NCI-H69 (cell line): ENCODE results near the gene SLC7A14.

Experiments
- DNase-seq: peaks from one replicate; lab custom pipeline; 2025; lab: John Stamatoyannopoulos, UW

SLC7A14 gene

DNA sequence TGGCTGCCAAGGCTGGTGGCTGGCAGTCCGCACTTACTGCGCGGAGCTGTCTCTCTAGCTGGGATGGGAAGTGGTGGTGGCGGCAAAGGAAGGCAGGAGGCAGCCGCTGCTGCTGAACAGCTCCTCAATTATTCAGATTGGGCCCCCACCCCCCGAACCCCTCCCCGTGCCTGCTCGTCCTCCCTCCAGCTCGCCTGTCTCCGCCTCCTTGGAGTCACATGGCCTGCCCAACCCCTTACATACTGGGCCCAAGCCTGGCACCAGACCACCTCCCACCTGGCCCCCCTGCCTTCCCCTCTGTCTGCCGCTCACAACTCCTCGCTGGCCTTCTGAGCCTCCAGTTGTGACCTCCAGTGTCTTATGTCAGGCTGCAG, at the start of gene SLC7A14:
Gene SLC7A14 (minus strand): TSS at position 139 of the 374 bp plus-strand sequence. CDS start 59,139 bp downstream, outside the sequence.
- peak; percentile 59 for DNase-seq

DNA sequence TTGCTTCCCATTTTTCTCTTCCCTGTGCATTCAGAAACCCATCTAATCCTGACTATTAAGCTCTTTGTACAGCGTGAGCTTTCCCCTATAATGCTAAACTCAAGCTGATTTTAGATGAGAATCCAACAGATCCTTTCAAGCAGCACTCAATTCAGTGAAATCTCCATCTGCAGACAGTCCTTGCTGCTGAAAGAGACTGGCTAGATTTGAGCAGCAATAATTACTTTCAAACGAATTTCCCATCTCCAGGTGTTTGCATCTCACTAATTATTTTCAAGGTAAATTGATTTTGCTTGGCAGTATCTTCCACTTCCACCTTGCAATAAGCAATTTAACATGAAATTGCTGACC, 49.5 kb upstream of the SLC7A14 start:
- peak; percentile 67 for DNase-seq

DNA sequence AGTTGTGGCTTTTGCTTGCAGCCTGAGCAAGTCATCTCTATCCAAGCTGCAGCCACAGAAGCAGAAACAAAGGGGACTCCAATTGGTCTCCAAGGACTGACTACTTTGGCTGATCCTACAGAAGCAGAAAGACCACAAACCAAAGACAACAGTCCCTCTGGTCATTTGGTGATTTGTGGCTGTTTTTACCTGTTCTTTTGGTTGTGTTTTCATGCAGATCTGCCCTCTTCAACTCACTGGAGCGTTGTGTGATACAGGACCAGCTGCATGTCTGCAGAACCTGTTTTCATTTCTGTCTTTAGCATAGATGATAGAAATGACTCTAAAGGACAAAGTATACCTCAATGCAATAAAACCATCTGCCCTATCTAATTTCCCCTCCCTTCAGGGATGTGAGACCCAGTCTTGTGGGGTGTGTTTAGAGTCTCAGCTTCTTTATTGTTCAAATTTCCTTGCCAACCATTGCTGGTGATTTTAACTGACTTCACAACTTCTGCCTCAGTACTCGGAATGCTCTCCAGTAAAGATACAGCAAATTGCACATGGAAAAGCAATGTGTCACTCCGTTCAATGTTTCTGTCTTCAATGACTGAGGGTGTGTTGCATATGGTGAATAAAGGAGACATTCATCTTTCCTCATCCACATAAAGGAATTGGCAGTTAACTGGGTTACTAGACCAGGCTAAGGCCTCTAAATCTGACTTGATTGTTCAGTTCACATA, 48.9 kb upstream of the SLC7A14 start:
- DNase-seq: peak; percentile 42

DNA sequence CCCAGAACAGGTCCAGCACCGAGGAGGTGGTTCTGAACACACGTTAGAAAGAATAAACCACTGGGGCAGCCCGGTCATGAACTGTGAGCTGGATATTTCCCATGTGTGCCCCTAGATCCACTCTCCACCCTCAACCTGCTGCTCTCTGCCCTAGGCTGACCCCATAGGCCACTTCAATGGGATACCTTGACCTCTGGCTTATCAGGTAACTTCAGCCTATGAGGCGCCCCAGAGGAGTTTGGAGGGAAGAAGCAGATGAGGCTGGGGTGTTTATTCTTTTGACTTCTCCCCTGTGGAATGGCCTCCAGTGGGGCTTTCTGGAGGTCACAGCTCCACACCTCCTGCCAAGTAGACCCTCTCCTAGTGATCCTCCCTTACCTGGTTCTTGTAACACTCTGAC, 47.7 kb upstream of the SLC7A14 start:
- no peak for DNase-seq

DNA sequence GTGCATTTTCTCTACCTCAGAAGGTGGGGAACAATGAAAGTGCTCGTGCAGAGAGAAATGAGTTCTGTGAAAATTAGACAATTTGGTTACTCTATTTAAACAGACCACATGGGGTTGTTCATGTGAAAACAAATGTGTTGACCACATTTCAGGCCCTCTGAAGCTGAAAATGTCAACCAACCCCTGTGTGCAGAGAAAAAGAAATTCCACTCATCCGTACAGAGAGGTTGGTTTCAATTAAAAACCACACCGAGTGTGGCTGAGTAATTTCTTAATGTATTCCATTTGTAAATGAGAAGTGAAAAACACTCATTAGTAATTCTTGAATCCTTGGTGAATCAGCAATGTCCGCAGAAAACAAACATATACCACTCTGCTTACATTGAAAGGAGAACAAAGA, 46.9 kb upstream of the SLC7A14 start:
- DNase-seq: peak; percentile 96

DNA sequence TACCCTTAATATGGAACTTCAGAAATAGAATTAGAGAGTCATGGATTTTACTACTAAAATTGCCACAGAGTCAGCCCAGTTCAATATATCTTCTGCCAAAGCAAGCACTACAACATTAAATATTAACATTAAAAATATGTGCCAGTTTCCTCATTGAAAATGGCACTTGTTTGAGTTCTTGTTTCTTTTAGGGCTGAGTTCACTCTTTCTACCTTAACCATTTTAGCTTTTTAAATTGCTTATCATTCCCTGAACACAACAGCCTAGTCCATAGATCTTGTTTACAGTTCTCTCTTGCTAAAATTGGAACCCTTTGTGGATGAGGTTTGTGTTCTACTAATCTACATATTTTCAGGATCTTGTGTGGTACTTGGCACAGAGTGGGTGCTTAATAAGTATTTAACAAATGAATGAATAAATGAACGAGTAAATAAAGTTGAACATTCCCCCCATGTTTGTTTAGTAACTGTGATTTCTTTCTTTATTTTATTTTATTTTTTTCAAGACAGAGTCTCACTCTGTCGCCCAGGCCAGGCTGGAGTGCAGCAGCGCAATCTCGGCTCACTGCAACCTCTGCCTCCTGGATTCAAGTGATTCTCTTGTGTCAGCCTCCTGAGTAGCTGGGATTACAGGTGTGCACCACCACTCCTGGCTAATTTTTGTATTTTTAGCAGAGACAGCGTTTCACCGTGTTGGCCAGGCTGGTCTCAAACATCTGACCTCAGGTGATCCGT, 46.0 kb upstream of the SLC7A14 start:
- no peak for DNase-seq

DNA sequence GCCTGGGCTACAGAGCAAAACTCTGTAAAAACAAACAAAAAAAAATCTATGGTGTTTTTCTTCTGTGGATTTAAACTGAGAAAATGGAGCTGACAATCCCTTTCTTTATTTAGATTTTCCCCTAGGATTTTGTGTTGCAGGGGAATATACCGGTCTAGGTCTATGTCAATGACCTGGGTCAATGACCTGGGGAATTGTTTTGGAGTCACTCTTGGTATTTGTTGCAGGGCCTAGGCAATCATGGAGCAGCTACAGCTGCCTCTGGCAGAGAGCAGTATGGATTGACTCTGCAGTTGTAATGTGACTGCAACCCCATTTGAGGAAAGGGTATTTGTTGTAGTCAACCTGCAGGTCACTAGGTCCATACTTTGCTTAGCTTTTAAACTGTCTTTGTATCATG, 37.6 kb upstream of the SLC7A14 start:
- DNase-seq: peak; percentile 15

DNA sequence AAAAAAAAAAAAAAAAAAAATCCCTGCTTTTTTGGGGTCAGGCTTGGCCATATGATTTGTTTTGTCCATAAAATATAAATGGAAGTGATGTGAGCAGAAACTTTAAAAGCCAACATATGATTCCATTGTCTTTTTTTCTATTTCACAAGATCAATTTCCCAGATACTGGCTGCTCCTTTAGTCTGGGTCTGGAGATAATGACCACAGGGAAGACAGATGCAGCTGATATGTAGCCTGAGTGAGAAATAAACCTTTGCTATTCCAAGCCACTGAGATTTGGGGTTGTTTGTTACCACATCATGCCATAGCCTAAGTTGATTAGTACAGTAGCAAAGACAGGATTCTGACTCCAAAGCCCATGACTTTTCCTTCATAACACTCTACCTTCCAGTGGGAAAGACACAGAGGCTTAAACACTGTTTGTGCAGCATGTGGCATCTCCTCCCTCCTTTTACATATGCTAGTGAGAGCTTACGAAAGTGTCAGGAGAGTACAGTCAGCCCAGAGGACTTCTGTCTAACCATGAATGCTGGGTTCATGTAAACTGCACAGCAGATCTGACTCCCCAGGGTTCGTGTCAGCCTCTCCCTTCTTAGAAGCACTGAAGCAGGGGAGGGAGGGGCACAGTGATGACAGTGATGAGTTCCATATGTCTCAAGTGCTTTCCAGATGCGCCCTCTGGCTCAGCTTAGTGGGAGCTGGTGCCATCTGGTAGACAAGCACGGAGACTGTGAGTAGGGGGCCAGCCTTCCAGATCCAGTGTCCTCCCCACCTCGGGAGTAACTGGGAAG, 36.7 kb upstream of the SLC7A14 start:
- DNase-seq: peak; percentile 98

DNA sequence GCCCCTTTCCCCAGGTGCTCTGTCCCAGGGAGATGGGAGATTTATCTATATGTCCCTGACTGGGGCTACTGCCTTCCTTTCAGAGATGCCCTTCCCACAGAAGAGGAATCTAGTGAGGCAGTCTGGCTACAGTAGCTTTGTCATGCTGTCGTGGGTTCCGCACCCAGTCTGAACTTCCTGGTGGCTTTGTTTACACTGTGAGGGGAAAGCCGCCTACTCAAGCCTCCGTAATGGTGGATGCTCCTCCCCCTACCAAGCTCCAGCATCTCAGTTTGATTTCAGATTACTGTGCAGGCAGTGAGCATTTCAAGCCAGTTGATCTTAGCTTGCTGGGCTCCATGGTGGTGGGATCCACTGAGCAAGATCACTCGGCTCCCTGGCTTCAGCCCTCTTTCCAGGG, 35.4 kb upstream of the SLC7A14 start:
- peak; percentile 37 for DNase-seq

DNA sequence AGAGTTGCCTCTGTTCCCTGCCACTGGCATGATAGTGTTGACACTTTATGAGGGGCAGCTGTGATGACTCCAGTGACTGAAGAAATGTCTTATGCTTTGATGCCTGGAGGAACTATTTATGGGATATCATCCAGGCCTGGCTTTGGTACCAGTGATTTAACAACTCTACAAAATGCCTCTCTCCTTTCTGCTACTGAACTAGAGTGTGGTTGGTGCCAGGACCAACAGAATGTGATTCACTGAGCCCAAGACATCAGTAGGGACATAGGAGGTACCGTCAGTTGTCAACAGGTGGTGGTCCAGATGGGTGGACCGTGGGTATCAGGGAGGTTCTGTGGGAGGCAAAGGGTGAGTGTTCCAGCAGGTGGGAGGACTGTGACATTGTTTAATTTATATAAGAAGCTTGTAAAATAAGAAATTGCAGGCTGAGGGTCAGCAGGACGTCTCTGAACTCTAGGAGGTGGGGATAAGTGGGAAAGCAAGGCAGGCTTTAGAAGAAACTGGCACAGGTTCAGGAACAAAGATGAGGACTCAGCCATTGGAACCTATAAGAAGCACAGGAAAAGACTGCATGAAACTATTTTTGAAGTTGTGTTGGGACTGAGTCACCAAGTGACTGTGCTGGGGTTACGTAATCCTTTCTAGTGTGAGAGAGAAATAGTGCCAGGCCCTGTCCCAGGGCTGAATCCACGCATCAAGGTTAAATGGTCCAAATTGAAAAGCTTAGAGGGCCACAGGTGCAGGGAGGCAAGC, 28.5 kb upstream of the SLC7A14 start:
- peak; percentile 54 for DNase-seq

DNA sequence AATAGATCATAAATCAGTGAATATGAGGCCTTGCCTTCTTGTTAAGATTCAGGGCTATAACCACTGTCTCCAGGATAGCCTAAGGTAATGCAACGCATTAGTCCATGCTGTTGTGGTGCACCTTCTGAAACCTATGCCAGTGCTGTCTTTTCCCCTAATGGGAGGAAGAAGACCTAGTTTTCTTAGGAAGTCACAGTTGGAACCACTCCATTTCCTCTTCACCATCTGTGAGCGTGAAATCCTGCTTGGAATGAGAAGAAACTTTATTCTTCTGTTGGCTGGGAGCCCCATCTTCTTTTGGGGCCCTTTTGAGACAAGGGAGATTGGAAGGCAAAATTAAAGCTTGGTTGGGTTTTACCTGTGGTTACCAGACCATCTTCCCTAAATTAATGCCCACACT, 25.9 kb upstream of the SLC7A14 start:
- peak; percentile 90 for DNase-seq

DNA sequence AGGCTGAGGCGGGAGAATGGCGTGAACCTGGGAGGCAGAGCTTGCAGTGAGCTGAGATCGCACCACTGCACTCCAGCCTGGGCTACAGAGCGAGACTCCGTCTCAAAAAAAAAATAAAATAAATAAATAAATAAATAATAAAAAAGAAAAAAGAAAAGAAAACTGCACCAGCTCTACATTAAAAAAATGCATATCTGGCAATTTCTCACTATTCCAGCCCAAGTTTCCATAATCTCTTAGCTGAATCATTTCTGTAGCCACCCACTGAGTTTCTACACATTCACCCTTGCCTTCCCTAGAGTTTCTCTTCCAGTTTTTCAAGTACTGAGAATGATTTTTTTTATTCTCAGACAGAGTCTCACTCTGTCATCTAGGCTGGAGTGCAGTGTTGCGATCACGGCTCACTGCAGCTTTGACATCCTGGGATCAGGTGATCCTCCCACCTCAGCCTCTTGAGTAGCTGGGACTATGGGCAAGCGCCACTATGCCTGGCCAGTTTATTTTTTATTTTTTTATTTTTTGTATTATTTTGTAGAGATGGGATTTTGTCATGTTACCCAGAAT, 24.5 kb upstream of the SLC7A14 start:
- DNase-seq: no peak

DNA sequence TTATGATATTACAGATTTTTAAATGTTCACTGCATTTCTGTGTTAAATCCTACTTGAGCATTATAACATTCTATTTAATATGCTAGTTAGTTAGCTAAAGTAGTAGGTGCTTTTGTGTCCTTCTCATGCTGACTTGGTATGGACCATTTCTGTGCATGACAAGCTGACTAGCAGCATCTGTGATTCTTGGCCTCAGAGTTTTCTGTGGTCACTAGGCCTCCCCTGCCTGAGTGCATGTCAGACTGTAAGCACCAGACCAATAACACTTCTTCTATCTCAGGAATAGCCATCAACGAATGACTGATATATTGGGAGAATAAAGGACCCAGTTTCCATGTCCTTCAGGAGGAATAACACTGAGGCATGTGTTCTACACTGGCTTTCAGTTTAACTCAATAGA, 22.6 kb upstream of the SLC7A14 start:
- DNase-seq: no peak

DNA sequence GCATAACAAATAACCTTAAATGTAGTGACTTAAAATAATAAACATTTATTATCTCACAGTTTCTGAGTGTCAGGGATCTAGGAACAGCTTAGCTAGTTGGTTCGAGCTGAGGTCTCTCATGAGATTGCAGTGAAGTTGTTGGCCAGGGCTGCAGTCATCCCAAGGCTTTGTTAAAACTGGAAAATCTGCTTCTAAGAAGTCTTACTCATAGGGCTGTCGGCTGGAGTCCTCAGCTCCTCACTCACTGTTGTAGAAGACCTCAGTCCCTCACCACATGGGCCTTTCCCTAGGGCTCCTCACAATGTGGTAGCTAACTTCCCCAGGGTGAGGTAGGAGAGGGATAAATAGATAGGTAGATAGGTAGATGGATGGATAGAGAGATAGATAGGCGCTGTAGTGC, 20.8 kb upstream of the SLC7A14 start:
- no peak for DNase-seq

DNA sequence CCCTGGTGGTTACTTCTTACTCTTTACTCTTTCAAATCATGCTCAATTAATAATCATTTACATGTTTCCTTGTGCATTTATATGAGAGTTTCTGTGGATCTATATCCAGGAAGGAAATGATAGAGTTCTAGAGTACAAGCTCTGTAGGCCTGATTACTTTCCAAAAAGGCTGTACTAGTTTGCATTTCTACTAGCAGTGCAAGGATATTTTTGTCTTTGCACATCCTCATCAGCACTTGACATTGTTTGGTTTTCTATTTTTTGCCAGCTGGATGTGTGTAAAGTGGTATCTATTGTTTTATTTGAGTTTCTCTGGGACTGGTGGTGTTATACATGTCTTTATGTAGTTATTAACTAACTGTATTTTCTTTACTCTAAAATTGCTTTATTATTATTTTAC, 19.6 kb upstream of the SLC7A14 start:
- DNase-seq: no peak

DNA sequence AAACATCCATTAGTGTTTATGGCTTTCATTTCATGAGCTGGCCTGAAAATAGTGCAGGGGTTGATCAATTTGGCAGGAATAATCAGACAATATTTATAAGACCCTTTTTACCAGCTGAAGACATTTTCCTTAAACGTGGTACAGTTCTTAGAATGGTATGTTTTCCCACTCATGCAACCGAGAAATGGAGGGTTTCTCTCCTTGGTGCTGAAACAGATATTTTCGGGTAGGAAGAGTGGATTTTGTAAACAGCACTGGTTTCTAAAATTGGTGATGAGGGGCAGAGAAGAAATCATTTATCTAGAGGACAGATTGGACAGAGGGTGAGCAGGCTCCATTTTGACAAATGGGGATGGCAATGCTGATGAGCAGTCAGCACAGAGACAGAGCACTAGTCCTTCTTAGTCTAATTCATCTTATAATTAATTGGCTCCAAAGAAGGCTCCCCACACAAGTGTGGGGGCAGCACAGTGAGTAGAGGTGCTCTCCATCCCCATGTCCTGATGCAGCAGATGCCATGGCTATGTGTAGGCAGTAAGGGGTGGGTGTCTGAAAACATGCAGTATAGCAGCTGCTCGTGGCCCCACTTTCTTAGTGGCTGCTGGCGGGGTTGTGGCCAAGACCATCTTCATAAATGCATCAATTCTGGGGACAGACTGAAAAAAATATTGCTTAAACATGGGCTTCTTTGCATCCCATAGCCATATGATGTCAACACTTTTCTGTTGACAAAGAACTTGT, 18.1 kb upstream of the SLC7A14 start:
- DNase-seq: no peak

DNA sequence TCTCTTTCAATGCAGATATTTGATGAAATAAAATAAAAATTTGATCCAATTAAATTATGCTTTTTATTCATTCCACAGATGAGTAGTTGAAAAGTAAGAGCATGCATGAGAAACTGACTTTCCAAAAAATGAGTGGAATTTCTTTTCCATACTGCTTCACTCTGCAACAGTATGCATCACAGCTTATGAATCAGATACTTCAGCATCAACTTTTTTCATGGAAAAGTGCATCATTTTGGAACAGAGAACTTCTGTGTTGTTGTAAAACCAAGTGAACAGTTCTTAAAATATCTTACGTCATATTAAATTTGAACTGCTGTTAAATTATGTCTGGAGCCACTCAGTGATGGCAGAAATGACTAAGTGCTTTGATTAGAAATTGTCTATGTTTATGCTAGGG, 16.7 kb upstream of the SLC7A14 start:
- no peak for DNase-seq

DNA sequence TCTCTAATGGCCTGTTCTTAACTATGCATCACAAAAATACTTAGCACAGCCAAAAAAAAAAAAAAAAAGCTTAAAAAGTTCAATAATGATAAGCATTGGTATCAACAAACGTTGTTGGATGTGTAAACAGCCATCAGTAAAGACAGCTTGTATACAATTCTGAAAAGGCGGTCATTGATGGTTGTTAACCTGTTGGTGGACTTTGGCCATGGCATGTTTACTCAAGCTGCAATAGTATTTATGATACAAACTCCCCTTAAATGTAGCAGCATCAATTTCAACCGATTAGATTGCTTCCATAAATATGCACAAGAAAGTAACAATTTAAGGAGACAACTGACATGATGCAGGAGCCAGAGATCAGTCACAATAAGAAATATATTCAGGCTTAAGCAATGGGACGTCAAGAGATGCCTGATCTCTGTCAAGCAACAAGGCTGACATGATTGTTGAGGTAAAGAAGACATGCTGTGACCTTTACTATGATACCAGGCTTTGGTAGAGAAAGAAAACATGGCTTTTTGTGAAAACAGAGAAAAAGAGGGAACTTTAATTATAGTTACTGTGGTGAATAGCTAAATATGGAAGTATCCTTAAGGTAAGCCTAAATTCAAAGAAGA, 14.2 kb upstream of the SLC7A14 start:
- peak; percentile 54 for DNase-seq

DNA sequence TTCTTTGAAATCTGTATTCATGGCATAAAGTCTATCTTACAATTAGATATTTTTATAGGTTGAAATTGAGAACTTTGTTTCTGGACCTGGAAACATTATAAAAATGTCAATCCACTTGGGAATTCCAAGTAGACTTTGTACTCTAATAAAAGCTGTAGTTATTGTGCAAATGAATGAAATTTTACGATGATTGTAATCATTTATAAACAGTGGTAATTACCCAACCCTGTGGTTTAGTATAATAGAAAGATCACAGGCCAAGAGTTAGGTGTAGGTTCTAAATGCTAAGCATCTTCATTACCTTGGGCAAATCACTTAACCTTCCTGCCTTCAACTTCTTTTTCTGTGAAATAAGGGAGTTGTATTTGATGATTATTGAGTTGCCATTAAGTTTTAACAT, 13.2 kb upstream of the SLC7A14 start:
- peak; percentile 96 for DNase-seq

DNA sequence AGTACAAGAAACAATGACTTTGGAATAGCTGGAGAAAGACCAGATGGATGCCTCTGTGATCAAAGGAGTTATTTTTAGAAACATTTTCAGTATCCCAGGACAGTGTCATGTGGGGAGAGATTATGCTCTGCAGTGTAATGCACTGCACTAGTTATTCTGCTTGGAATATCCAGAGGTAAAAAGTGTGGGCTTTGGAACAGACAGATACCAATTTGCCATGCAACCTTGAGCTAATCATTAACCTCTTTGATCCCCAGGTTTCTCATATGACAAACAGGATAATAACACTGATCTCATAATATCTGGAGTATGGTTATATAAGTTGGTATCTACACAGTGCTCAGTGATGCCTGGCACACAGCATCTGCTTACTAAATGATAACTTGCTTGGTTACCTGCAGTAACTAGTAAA, 12.2 kb upstream of the SLC7A14 start:
- peak; percentile 65 for DNase-seq

DNA sequence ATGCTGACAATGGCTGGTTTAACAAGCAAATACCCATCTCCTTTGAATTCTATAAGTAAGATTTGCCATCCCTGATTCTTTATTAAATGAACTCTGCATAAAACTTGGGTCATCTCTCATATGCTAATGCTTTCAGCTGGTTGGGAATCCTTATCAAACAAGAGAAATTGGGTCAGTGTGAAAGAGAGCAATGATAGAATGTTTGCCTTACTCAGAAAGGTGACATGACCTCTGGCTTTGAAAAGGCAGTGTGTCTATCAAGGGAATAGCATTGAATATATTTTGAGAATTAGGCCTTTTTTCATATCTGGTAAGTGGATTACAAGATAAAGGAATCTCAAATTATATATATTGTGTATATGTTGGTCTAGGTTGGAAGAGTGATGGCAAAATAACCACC, 8.7 kb upstream of the SLC7A14 start:
- no peak for DNase-seq
